ENCODE results near the gene DPP10.

The DPP10 gene

GRCh38 chr2:114642166-114642770 is 199.8 kb downstream of the DPP10 start:
- H3K27ac ChIP-seq = no peak overlapping the region
- TF ChIP-seq, protein P1, sequence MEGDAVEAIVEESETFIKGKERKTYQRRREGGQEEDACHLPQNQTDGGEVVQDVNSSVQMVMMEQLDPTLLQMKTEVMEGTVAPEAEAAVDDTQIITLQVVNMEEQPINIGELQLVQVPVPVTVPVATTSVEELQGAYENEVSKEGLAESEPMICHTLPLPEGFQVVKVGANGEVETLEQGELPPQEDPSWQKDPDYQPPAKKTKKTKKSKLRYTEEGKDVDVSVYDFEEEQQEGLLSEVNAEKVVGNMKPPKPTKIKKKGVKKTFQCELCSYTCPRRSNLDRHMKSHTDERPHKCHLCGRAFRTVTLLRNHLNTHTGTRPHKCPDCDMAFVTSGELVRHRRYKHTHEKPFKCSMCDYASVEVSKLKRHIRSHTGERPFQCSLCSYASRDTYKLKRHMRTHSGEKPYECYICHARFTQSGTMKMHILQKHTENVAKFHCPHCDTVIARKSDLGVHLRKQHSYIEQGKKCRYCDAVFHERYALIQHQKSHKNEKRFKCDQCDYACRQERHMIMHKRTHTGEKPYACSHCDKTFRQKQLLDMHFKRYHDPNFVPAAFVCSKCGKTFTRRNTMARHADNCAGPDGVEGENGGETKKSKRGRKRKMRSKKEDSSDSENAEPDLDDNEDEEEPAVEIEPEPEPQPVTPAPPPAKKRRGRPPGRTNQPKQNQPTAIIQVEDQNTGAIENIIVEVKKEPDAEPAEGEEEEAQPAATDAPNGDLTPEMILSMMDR (conservative IDR thresholded peaks at IDR 0.05) = no peak
- no peak for TF ChIP-seq ZFX (IDR thresholded peaks at IDR 0.05)

- no peak overlapping the region for H3K27ac ChIP-seq
- TF ChIP-seq, protein P1 (conservative IDR thresholded peaks at IDR 0.05) = no peak
- no peak for TF ChIP-seq ZFX (IDR thresholded peaks at IDR 0.05)
Observed at GRCh38 chr2:114642988-114643553, 200.6 kb downstream of the DPP10 start.

GRCh38 chr2:114651933-114652332 is 209.5 kb downstream of the DPP10 start:
- H3K27ac ChIP-seq = no peak overlapping the region
- TF ChIP-seq ZFX (IDR thresholded peaks at IDR 0.05) = no peak
- TF ChIP-seq, protein P1 (conservative IDR thresholded peaks at IDR 0.05) = no peak

DNA sequence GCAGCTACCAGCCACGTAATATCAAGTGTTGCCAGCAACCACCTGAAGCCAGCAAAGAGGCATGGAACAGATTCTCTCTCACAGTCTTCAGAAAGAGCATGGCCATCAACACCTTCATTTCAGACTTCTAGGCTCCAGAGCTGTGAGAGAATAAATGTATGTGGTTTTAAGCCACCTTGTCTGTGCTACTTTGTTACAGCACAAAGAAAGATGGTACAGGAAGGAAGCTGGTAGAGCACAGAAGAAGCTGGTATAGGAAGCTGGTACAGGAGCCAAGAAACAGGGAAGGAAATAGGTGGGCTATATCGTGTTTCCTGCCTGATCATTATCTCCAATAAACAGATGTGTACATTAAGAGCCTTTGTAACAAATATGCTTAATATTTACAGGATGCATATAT is 217.4 kb downstream of the DPP10 start:
- no peak for TF ChIP-seq ZFX (IDR thresholded peaks at IDR 0.05)
- TF ChIP-seq, protein P1 (conservative IDR thresholded peaks at IDR 0.05) = no peak
- H3K27ac ChIP-seq = no peak overlapping the region

DNA sequence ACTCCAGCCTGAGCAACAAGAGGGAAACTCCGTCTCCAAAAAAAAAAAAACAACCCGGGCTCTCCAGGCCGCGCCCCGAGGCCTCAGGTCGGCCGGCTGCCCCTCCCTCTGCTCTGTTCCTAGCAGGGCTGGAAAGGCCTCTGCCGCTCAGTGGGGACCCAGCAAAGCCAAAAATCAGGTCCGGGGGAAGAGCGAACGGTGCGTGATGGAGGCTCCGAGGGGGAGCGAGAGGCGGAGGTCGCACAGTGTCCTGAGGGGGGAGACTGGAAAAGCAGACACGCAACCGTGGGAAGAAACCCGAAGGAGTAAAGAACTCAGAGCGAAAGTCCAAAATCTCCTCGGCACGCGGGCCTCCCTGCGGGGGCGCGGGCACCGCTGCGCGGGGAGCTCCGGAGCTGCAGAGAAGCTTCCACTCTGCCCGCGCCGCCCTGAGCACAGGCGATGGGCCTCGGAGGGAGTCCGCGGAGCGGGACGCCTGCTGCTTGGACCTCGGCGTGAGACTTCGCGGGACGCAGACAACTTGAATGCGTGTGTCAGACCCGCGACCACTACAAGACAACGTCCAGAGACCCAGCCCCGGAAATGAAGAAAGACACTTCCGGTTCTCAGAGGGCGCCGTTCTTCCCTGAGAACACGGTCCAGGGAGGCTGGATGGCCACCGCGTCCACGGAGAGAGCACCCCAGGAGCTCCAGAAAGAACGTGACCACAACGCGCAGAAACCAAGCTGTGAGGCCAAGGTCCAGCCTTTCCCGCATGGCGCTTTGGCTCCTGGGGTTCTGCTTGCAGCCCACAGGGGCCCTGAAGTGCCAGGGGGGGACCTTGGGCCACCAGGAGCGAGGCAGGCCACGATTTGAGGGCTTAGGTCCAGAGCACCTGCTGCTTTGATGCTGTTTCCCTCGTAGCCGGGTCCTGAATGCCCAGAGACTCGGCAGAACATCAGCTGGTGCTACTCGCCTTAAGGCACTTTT is 219.8 kb downstream of the DPP10 start:
- no peak overlapping the region for H3K27ac ChIP-seq
- TF ChIP-seq, protein P1 (conservative IDR thresholded peaks at IDR 0.05) = no peak
- no peak for TF ChIP-seq ZFX (IDR thresholded peaks at IDR 0.05)

DNA sequence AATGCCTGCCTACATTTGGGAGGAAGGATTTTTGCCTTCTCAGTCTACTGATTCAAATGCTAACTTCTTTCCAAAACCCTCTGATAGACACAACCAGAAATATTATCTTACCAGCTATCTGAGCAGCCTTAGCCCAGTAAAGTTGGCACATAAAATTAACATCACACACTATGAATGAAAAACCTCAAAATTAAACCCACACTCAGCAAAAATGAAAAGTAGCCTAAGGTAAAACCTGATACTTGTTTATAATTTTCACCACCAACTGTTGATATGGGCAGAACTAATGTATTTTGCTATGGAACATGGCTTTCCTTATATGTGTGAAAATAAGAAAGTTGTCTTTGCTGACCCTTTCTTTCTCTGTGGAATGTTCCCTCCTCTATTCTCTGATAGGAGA is 226.0 kb downstream of the DPP10 start:
- TF ChIP-seq, protein P1 (conservative IDR thresholded peaks at IDR 0.05) = no peak
- no peak for TF ChIP-seq ZFX (IDR thresholded peaks at IDR 0.05)
- H3K27ac ChIP-seq = no peak overlapping the region

DNA sequence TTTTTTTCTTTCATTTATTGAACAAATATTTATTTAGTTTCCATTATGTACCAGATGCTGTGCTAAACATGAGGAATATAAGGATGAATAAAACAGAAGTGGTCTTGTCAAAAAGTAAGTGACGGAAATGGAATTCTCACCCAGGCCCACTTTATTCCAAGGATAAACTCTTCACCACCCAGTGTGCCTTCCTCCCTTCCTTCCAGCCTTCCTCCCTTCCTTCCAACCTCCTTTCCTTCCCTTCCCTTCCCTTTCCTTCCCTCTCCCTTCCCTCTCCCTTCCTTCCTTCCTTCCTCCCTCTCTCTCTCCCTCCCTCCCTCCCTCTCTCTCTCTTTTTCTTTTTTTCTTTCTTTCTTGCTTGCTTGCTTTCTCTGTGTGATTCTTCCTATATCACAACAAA is 240.8 kb downstream of the DPP10 start:
- no peak overlapping the region for H3K27ac ChIP-seq
- no peak for TF ChIP-seq ZFX (IDR thresholded peaks at IDR 0.05)
- TF ChIP-seq, protein P1 (conservative IDR thresholded peaks at IDR 0.05) = no peak

Measured in C4-2B (cell line).